ENCODE data around the gene HECW1. TPM values are rescaled to one million over a fixed set of nuclear protein-coding genes. Genes with fewer than 3 reads are reported as not detected.

The HECW1 gene
- total RNA-seq, 6 donors from 2014 or later, result 0.10 to 1.0 (median 0.76) TPM; not detected in 1

DNA sequence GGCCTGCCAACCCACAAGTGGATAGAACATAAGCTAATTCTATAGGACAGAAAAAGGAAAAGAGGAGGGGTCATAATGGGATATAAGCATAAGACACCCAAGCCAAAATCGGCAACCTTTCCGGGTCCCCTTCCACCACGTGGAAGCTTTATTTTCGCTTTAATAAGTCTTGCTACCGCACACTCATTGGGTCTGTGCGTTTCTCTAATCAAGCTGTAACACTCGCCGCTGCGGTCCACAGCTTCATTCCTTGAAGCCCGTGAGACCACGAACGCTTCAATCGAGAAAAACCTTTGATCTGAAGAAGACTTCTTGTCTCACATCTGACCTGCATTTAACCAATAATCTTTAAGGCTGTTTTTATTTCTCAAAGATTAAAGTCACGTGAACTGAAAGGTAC, 35.8 kb upstream of the HECW1 start:
- H3K4me1 ChIP-seq, result no peaks in the 10 kb centered on the region
- no peaks in the 10 kb centered on the region for H3K27me3 ChIP-seq
- H3K27ac ChIP-seq, result no peak overlapping the region
- no peaks in the 10 kb centered on the region for H3K36me3 ChIP-seq
- ATAC-seq (ENCODE audit: low FRiP score in 2 of 2), result no peak
- no peak overlapping the region for H3K4me3 ChIP-seq
- WGBS, 2 donors, result 90 to 93% methylated on average over 14 of the region's 14 CpGs
- no peak for TF ChIP-seq POLR2AphosphoS5 (IDR thresholded peaks at IDR 0.05)
- TF ChIP-seq EP300 (IDR thresholded peaks at IDR 0.05), result no peak
- TF ChIP-seq POLR2A (IDR thresholded peaks at IDR 0.05), result no peak
- no peak for TF ChIP-seq CTCF (IDR thresholded peaks at IDR 0.05)
- H3K9me3 ChIP-seq, result no peaks in the 10 kb centered on the region
- DNase-seq, result no peak

DNA sequence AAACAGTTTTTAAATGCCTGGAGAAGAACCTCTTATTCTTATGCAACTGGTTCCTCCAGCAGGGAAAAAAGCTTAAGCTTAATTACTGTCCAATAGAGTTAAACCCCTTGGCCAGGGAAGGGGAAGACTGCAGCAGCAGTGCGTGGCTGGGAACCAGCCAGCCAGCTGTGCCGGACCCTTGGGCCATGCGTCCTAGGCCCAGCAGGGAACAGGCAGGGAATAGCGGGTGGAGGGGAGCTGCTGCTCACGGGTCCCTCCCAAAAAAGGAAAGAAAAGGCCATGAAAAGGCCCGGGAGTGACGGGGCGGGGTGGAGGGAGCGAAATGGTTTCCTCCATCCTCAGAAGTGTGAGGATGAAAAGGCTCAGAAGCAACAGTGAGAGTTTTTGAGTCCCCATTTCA, 35.2 kb upstream of the HECW1 start:
- no peaks in the 10 kb centered on the region for H3K9me3 ChIP-seq
- TF ChIP-seq POLR2A (IDR thresholded peaks at IDR 0.05), result no peak
- TF ChIP-seq POLR2AphosphoS5 (IDR thresholded peaks at IDR 0.05), result no peak
- TF ChIP-seq CTCF (IDR thresholded peaks at IDR 0.05), result no peak
- no peak for TF ChIP-seq EP300 (IDR thresholded peaks at IDR 0.05)
- H3K36me3 ChIP-seq, result no peaks in the 10 kb centered on the region
- H3K27me3 ChIP-seq, result no peaks in the 10 kb centered on the region
- no peak overlapping the region for H3K27ac ChIP-seq
- WGBS, 2 donors, result 82 to 91% methylated on average over 9 of the region's 9 CpGs
- DNase-seq (peak in 1 of 2 donors; percentile 38), ATAC-seq (ENCODE audit: low FRiP score in 2 of 2) (no peak)
- no peak overlapping the region for H3K4me3 ChIP-seq
- H3K4me1 ChIP-seq, result no peaks in the 10 kb centered on the region

DNA sequence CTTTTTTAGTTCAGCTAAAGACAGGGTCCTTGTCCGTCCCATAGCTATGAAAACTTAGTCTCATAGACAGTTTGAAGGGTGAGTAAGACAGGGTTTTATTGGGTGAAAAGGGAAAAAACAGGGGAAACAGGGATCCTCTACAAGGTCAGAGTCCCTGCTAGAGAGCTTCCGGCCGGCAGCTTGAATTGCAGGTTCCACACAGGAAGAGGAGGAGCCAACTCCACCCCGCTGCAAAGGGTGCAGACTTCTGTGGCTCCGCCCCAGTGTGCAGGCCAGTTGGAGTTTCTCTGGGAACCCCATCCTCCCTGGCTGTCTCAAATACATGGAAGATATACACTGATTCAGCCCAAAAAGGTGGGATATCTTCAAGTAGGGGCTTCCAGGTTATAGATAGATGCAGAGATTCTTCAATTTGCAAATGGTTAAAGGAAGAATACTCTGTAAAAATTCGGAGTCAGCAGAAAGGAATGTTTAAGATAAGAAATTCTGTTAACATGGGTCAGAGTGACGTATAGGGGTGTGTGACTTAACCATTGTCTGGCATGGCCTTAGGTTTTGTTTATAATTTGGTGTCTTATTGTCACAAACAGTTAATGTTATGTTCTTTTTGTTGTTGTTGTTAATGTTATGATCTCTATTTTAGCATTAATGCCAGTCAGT, 34.6 kb upstream of the HECW1 start:
- 52 to 55% methylated on average over 7 of the region's 7 CpGs for WGBS, 2 donors
- Histone ChIP-seq H3K36me3 (no peaks in the 10 kb centered on the region), H3K27ac (no peak overlapping the region), H3K27me3 (no peaks in the 10 kb centered on the region), H3K4me1 (no peaks in the 10 kb centered on the region), H3K4me3 (no peak overlapping the region), H3K9me3 (no peaks in the 10 kb centered on the region)
- DNase-seq (no peak), ATAC-seq (ENCODE audit: low FRiP score in 2 of 2) (no peak)
- TF ChIP-seq EP300 (IDR thresholded peaks at IDR 0.05) (no peak), POLR2AphosphoS5 (IDR thresholded peaks at IDR 0.05) (no peak), CTCF (IDR thresholded peaks at IDR 0.05) (no peak), POLR2A (IDR thresholded peaks at IDR 0.05) (no peak)

DNA sequence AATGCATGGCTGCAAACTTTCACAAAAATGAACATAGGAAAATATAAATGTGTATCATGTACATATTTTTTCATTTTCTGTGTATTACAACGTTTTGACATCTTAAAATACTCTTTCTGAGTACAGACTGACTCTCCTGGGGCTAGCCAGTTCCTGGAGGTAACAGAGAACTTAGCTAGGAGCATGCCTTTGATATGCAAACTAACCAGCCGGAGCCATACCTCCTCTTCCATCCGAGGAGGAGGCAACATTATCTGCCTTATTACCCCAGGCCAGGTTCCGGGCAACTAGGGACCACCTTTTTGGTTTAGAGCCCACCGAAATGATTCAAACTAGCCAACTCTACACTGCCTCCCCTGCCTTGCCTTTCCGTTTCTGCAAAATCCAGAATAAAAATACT, 33.7 kb upstream of the HECW1 start:
- ATAC-seq (ENCODE audit: low FRiP score in 2 of 2) (no peak), DNase-seq (no peak)
- no peaks in the 10 kb centered on the region for H3K36me3 ChIP-seq
- no peaks in the 10 kb centered on the region for H3K4me1 ChIP-seq
- no peaks in the 10 kb centered on the region for H3K27me3 ChIP-seq
- no peak overlapping the region for H3K27ac ChIP-seq
- WGBS, 2 donors, result 71 to 78% methylated on average over 6 of the region's 6 CpGs
- TF ChIP-seq POLR2A (IDR thresholded peaks at IDR 0.05) (no peak), CTCF (IDR thresholded peaks at IDR 0.05) (no peak), POLR2AphosphoS5 (IDR thresholded peaks at IDR 0.05) (no peak), EP300 (IDR thresholded peaks at IDR 0.05) (no peak)
- H3K9me3 ChIP-seq, result no peaks in the 10 kb centered on the region
- no peak overlapping the region for H3K4me3 ChIP-seq

GRCh38 chr7:43081603-43082002, 30.8 kb upstream of the HECW1 start:
- no peaks in the 10 kb centered on the region for H3K36me3 ChIP-seq
- DNase-seq, result no peak
- ATAC-seq (ENCODE audit: low FRiP score in 2 of 2), result no peak
- no peaks in the 10 kb centered on the region for H3K9me3 ChIP-seq
- TF ChIP-seq EP300 (IDR thresholded peaks at IDR 0.05) (no peak), CTCF (IDR thresholded peaks at IDR 0.05) (no peak), POLR2AphosphoS5 (IDR thresholded peaks at IDR 0.05) (no peak), POLR2A (IDR thresholded peaks at IDR 0.05) (no peak)
- H3K27ac ChIP-seq, result no peak overlapping the region
- H3K4me1 ChIP-seq, result no peaks in the 10 kb centered on the region
- H3K27me3 ChIP-seq, result no peaks in the 10 kb centered on the region
- H3K4me3 ChIP-seq, result no peak overlapping the region
- 84 to 87% methylated on average over 4 of the region's 4 CpGs for WGBS, 2 donors

All from upper lobe of left lung (tissue), 6 donors.